Adrenal gland (tissue), 12 donors: Measurements from ENCODE around the gene ISL2. TPM values are rescaled to one million over a fixed set of nuclear protein-coding genes. Genes with fewer than 3 reads are reported as not detected.
A peak's percentile ranks its signal among the peaks of the same experiment; 100 is the strongest.

ENCODE experiments used
- DNase-seq, 7 donors: peaks; one replicate each; pipeline ENCODE4 v3.0.0-alpha.2; 2019 to 2020
- H3K27ac ChIP-seq, 5 donors: fragments of 200-600 bp; sonication (generic) in 4 of 5; 1 replicate in 3 of 5; 2 replicates in 2 of 5; pipeline versions ENCODE4 v1.5.1 to v1.8.0; 2016 to 2020; ENCODE audit warnings: mild to moderate bottlenecking in 1 of 5
- H3K27me3 ChIP-seq: fragments of 200-600 bp; 2 replicates; pipeline ENCODE4 v1.8.0; 2021
- H3K36me3 ChIP-seq, 2 donors: fragments of 200-600 bp; replicated peaks in 1 of 2; 1 replicate in 1 of 2; 2 replicates in 1 of 2; pipeline versions ENCODE4 v1.5.1 to v1.8.0; 2018 to 2022
- H3K4me1 ChIP-seq, 2 donors: fragments of 200-600 bp; replicated peaks in 1 of 2; 1 replicate in 1 of 2; 2 replicates in 1 of 2; pipeline versions ENCODE4 v1.5.1 to v1.8.0; 2018 to 2021
- H3K4me3 ChIP-seq, 4 donors: fragments of 200-600 bp; sonication (generic) in 3 of 4; one replicate each; pipeline ENCODE4 v1.5.1; 2016 to 2018
- H3K9me3 ChIP-seq, 3 donors: fragments of 200-600 bp; sonication (generic) in 1 of 3; replicated peaks in 1 of 3; 1 replicate in 2 of 3; 2 replicates in 1 of 3; pipeline versions ENCODE4 v1.5.1 to v1.8.0; 2016 to 2021
- POLR2A ChIP-seq, 2 donors: fragments of 450-650 bp; IDR thresholded peaks; one replicate each; pipeline ENCODE4 v1.6.1; 2017; ENCODE audit warnings: antibody characterized with exemption in 2 of 2, mild to moderate bottlenecking in 2 of 2, moderate library complexity in 1 of 2
- WGBS, 4 donors: extraction: QIAGEN DNeasy Blood & Tissue Kit in 2 of 4; methylation state at CpG; one replicate each; pipeline versions ENCODE4 v1.1.5 to v1.1.7; 2013 to 2017; 5-methylcytosine and 5-hydroxymethylcytosine counted together
- intact Hi-C, 2 donors: fragments of 100-400 bp; cut with DNase I; formaldehyde crosslinking; loops; one replicate each; pipeline versions ENCODE4 v1.14.1 to v1.15.0; 2022 to 2023
- polyA plus RNA-seq, 3 donors: library from polyadenylated mRNA; stranded (reverse); fragments of 200-250 nt in 2 of 3; fragments of 350-450 nt in 1 of 3; fragmentation: Illumina TruSeq in 1 of 3; extraction: RNeasy Lipid Tissue Mini Kit (QIAGEN cat#74804) in 1 of 3; gene quantifications; one replicate each; pipeline ENCODE4 v1.2.3, GENCODE V29; 2013 to 2014
- total RNA-seq, 9 donors: library from RNA; depleted of rRNA in 4 of 9; stranded (reverse); fragments of >200 nt in 4 of 9; fragments of 120-200 nt in 1 of 9; fragmentation: NEBNext Ultra II Directional in 1 of 9; extraction: Animal tissue kit (Norgen Biotek cat#: 25700) in 1 of 9; gene quantifications; one replicate each; pipeline versions ENCODE4 v1.1.0 to v1.2.4, GENCODE V29; 2013 to 2023
- TF ChIP-seq, protein P1 (sequence below), 6 experiments: fragments of 450-650 bp in 4 of 6; fragments of 200-600 bp in 2 of 6; sonication (generic) in 1 of 6; IDR thresholded peaks; 1 replicate in 5 of 6; 2 replicates in 1 of 6; pipeline versions ENCODE4 v1.5.1 to v1.8.0; 2016 to 2021; ENCODE audit warnings: antibody characterized with exemption in 6 of 6, mild to moderate bottlenecking in 2 of 6, moderate library complexity in 1 of 6
- donor health status: healthy with polysubstance abuse.
- donor health status: Bipolar disorder and iron deficiency.
- donor health status: DM: yes; HTN: yes; CAD: no.
- donor health status: DM: no; HTN: no; CAD: no.
- donor health status: DM: no; HTN: no; CAD: no.
- donor health status: DM: yes; HTN: yes; CAD: no.

Gene ISL2
- total and polyA plus RNA-seq, 12 donors = 0.03 to 0.11 TPM; not detected in 10

- Histone ChIP-seq H3K27me3 (no peaks in the 10 kb centered on the region), H3K9me3 (no peaks in the 10 kb centered on the region), H3K4me3 (peak overlapping the region in 1 of 4 donors; percentile 93), H3K27ac (peak overlapping the region in 3 of 5 donors; percentile 20 to 93 (median 67)), H3K36me3 (no peaks in the 10 kb centered on the region), H3K4me1 (peaks cover 12 to 34% of the 10 kb centered on the region in 2 donors)
- DNase-seq = no peak
- intact Hi-C loops = no loop called here
- no peak for TF ChIP-seq POLR2A (IDR thresholded peaks at IDR 0.05)
- TF ChIP-seq, protein P1, sequence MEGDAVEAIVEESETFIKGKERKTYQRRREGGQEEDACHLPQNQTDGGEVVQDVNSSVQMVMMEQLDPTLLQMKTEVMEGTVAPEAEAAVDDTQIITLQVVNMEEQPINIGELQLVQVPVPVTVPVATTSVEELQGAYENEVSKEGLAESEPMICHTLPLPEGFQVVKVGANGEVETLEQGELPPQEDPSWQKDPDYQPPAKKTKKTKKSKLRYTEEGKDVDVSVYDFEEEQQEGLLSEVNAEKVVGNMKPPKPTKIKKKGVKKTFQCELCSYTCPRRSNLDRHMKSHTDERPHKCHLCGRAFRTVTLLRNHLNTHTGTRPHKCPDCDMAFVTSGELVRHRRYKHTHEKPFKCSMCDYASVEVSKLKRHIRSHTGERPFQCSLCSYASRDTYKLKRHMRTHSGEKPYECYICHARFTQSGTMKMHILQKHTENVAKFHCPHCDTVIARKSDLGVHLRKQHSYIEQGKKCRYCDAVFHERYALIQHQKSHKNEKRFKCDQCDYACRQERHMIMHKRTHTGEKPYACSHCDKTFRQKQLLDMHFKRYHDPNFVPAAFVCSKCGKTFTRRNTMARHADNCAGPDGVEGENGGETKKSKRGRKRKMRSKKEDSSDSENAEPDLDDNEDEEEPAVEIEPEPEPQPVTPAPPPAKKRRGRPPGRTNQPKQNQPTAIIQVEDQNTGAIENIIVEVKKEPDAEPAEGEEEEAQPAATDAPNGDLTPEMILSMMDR (IDR thresholded peaks at IDR 0.05) = no peak
- 78 to 85% (median 80%) methylated on average over 12 to 13 of the region's 13 CpGs for WGBS, 4 donors
Observed at GRCh38 chr15:76309601-76310330, 26.8 kb upstream of the ISL2 start.

DNA sequence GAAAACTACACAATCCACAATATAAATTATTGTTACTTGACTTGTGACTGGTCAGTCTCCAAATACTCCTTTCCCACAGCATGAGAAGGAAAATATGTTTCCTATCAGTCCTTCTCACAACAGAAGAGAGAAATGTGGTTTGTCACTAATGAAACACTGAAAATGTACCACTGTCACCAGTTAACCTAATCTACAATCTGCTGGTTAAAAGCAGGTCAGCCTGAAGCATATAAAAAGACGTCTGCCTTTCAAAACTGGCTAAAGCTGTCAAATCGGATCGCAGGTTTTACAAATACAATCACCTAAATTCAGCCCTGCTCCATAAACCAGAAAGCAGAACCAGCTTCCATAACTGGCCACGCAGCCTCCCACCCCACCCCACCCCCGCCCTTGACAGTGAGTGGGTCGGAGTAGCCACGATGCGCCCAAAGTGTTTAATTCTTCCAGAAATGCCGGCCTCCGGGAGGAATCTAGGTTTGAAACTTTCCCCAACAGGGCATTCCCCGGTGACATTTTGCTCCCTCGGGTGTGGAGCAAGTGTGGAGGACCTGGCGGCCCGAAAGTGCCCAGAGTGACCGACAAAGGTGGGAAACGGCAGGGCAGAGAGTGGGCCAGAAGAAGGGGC, 26.0 kb upstream of the ISL2 start:
- H3K27me3 ChIP-seq = no peaks in the 10 kb centered on the region
- peak overlapping the region; percentile 49 to 95 (median 78) for H3K4me3 ChIP-seq
- peaks cover 12 to 34% of the 10 kb centered on the region in 2 donors for H3K4me1 ChIP-seq
- intact Hi-C loops = no loop called here
- H3K36me3 ChIP-seq = no peaks in the 10 kb centered on the region
- TF ChIP-seq, protein P1 (IDR thresholded peaks at IDR 0.05) = no peak
- no peak for TF ChIP-seq POLR2A (IDR thresholded peaks at IDR 0.05)
- no peaks in the 10 kb centered on the region for H3K9me3 ChIP-seq
- peak overlapping the region; percentile 67 to 97 (median 91) for H3K27ac ChIP-seq
- DNase-seq = peak in 5 of 7 donors; percentile 21 to 55 (median 32)
- 0 to 2% (median 1%) methylated on average over 5 to 16 of the region's 16 CpGs for WGBS, 4 donors

- TF ChIP-seq, protein P1 (IDR thresholded peaks at IDR 0.05) = no peak
- peak; percentile 91 to 99 for TF ChIP-seq POLR2A (IDR thresholded peaks at IDR 0.05)
- peak within 1 kb of the TSS; percentile 67 to 97 (median 91) for H3K27ac ChIP-seq
- H3K9me3 ChIP-seq = no peaks in the 10 kb centered on the region
- no peaks in the 10 kb centered on the region for H3K27me3 ChIP-seq
- intact Hi-C loops = no loop called here
- H3K4me3 ChIP-seq = peak within 1 kb of the TSS; percentile 49 to 95 (median 78)
- peak; percentile 97 to 99 (median 98) for DNase-seq
- no peaks in the 10 kb centered on the region for H3K36me3 ChIP-seq
- WGBS, 4 donors = 0 to 1% (median 1%) methylated on average over 3 to 60 of the region's 60 CpGs
- H3K4me1 ChIP-seq = peaks cover 12 to 34% of the 10 kb centered on the region in 2 donors
Observed at GRCh38 chr15:76311100-76311953, 25.2 kb upstream of the ISL2 start, which contains the start of gene ETFA. ETFA (minus strand) TSS chr15:76311469; CDS start chr15:76311388, 81 bp downstream.
